Measurements from ENCODE around the gene DCBLD2. TPM values are rescaled to one million over a fixed set of nuclear protein-coding genes. Genes with fewer than 3 reads are reported as not detected.

DCBLD2 gene
- total RNA-seq, 1 experiment from 2014 or later = 265 TPM

- intact Hi-C loops (cut with micrococcal nuclease) = loop anchor here (1.0 kb wide), 1 partner anchor 9 kb away; no protein-coding TSS in a partner anchor
- no peaks in the 10 kb centered on the region for H3K36me3 ChIP-seq (ENCODE audit: low read depth, low read length)
- TF ChIP-seq EZH2phosphoT487 (IDR thresholded peaks at IDR 0.05; ENCODE audit: borderline replicate concordance, low read length) (no peak), CTCF (conservative IDR thresholded peaks at IDR 0.05; ENCODE audit: low read depth, low read length) (no peak), EZH2 (IDR thresholded peaks at IDR 0.05; ENCODE audit: low read length, unreplicated experiment) (no peak)
- H3K9ac ChIP-seq (ENCODE audit: low read length) = no peak overlapping the region
- H3K9me2 ChIP-seq (replicated peaks; ENCODE audit: low read length) = no peaks in the 10 kb centered on the region
- H3K27ac ChIP-seq (ENCODE audit: low read length) = no peak overlapping the region
- no peaks in the 10 kb centered on the region for H3K79me2 ChIP-seq (ENCODE audit: low read length)
- ChIA-PET POLR2A (ENCODE audit: unreplicated experiment) (no interaction called here), CTCF (interaction anchor here (0.7 kb wide), 1 partner anchor 995 kb away, joined by 3 read pairs; no protein-coding TSS in a partner anchor)
- no peak overlapping the region for H3K4me3 ChIP-seq (ENCODE audit: low read length)
- peaks cover 24% of the 10 kb centered on the region for H3K4me1 ChIP-seq (ENCODE audit: insufficient read depth, low read length)
- ATAC-seq (peak; percentile 54), DNase-seq (no peak)
- H3K9me3 ChIP-seq (ENCODE audit: low read length) = no peaks in the 10 kb centered on the region
- H3F3A ChIP-seq (ENCODE audit: low read length, unreplicated experiment) = no peaks in the 10 kb centered on the region
- H2AFZ ChIP-seq (ENCODE audit: low read length) = no peak overlapping the region
- H4K20me1 ChIP-seq (ENCODE audit: low read length) = no peaks in the 10 kb centered on the region
- no peaks in the 10 kb centered on the region for H3K27me3 ChIP-seq (ENCODE audit: low read length)
- no TSS peak for BruUV-seq (replicated peaks)
- H3K4me2 ChIP-seq (ENCODE audit: low read length) = peak overlapping the region; percentile 12
Measured at GRCh38 chr3:98759629-98760028, 141.9 kb downstream of the DCBLD2 start.

GRCh38 chr3:98755601-98756000 is 145.9 kb downstream of the DCBLD2 start:
- no TSS peak for BruUV-seq (replicated peaks)
- H3K4me2 ChIP-seq (ENCODE audit: low read length) = no peak overlapping the region
- no peak overlapping the region for H3K4me3 ChIP-seq (ENCODE audit: low read length)
- no peak overlapping the region for H2AFZ ChIP-seq (ENCODE audit: low read length)
- intact Hi-C loops (cut with micrococcal nuclease) = no loop called here
- ChIA-PET CTCF (no interaction called here), POLR2A (ENCODE audit: unreplicated experiment) (no interaction called here)
- no peaks in the 10 kb centered on the region for H3K9me3 ChIP-seq (ENCODE audit: low read length)
- no peaks in the 10 kb centered on the region for H3K27me3 ChIP-seq (ENCODE audit: low read length)
- no peak for ATAC-seq
- H3K9me2 ChIP-seq (replicated peaks; ENCODE audit: low read length) = no peaks in the 10 kb centered on the region
- peaks cover 28% of the 10 kb centered on the region for H3K4me1 ChIP-seq (ENCODE audit: insufficient read depth, low read length)
- no peak for DNase-seq
- H3K79me2 ChIP-seq (ENCODE audit: low read length) = no peaks in the 10 kb centered on the region
- H3F3A ChIP-seq (ENCODE audit: low read length, unreplicated experiment) = no peaks in the 10 kb centered on the region
- no peak overlapping the region for H3K27ac ChIP-seq (ENCODE audit: low read length)
- H3K9ac ChIP-seq (ENCODE audit: low read length) = no peak overlapping the region
- H4K20me1 ChIP-seq (ENCODE audit: low read length) = no peaks in the 10 kb centered on the region
- TF ChIP-seq EZH2phosphoT487 (IDR thresholded peaks at IDR 0.05; ENCODE audit: borderline replicate concordance, low read length) = no peak
- TF ChIP-seq EZH2 (IDR thresholded peaks at IDR 0.05; ENCODE audit: low read length, unreplicated experiment) = no peak
- no peak for TF ChIP-seq CTCF (conservative IDR thresholded peaks at IDR 0.05; ENCODE audit: low read depth, low read length)
- H3K36me3 ChIP-seq (ENCODE audit: low read depth, low read length) = no peaks in the 10 kb centered on the region

GRCh38 chr3:98754483-98754882 is 147.0 kb downstream of the DCBLD2 start:
- no peak overlapping the region for H3K4me2 ChIP-seq (ENCODE audit: low read length)
- no peaks in the 10 kb centered on the region for H3K9me3 ChIP-seq (ENCODE audit: low read length)
- ATAC-seq (no peak), DNase-seq (no peak)
- no peaks in the 10 kb centered on the region for H4K20me1 ChIP-seq (ENCODE audit: low read length)
- intact Hi-C loops (cut with micrococcal nuclease) = no loop called here
- CTCF ChIA-PET = no interaction called here
- no TSS peak for BruUV-seq (replicated peaks)
- no peaks in the 10 kb centered on the region for H3K79me2 ChIP-seq (ENCODE audit: low read length)
- no peak overlapping the region for H3K4me3 ChIP-seq (ENCODE audit: low read length)
- H3K4me1 ChIP-seq (ENCODE audit: insufficient read depth, low read length) = peaks cover 25% of the 10 kb centered on the region
- no peaks in the 10 kb centered on the region for H3K36me3 ChIP-seq (ENCODE audit: low read depth, low read length)
- no peaks in the 10 kb centered on the region for H3F3A ChIP-seq (ENCODE audit: low read length, unreplicated experiment)
- no peak overlapping the region for H3K27ac ChIP-seq (ENCODE audit: low read length)
- H3K27me3 ChIP-seq (ENCODE audit: low read length) = no peaks in the 10 kb centered on the region
- no peak overlapping the region for H3K9ac ChIP-seq (ENCODE audit: low read length)
- POLR2A ChIA-PET (ENCODE audit: unreplicated experiment) = no interaction called here
- no peak overlapping the region for H2AFZ ChIP-seq (ENCODE audit: low read length)
- TF ChIP-seq EZH2phosphoT487 (IDR thresholded peaks at IDR 0.05; ENCODE audit: borderline replicate concordance, low read length) (no peak), EZH2 (IDR thresholded peaks at IDR 0.05; ENCODE audit: low read length, unreplicated experiment) (no peak), CTCF (conservative IDR thresholded peaks at IDR 0.05; ENCODE audit: low read depth, low read length) (no peak)
- no peaks in the 10 kb centered on the region for H3K9me2 ChIP-seq (replicated peaks; ENCODE audit: low read length)
